Immature natural killer cell (primary cell): ENCODE data around the gene SRR. TPM values are rescaled to one million over a fixed set of nuclear protein-coding genes. Genes with fewer than 3 reads are reported as not detected.
"Not testable (repeated sequence)": the region's sequence is repeated elsewhere in the genome, so short reads cannot be mapped to it uniquely, and the experiment has no call there.

Experiments used
- DNase-seq, 3 donors: peaks; one replicate each; pipeline ENCODE4 v3.0.0; 2022; ENCODE audit warnings: mixed read lengths in 1 of 3
- H3K27ac Mint-ChIP-seq, 6 donors: one replicate each; pipeline ENCODE4 v1.8.0; 2020; ENCODE audit warnings: mixed read lengths in 6 of 6, mild to moderate bottlenecking in 5 of 6, inconsistent platforms in 4 of 6, moderate library complexity in 3 of 6
- H3K27me3 Mint-ChIP-seq, 3 donors: one replicate each; pipeline ENCODE4 v1.8.0; 2020 to 2021; ENCODE audit warnings: low read depth in 3 of 3, mild to moderate bottlenecking in 3 of 3, mixed read lengths in 3 of 3, moderate library complexity in 3 of 3, inconsistent platforms in 1 of 3
- H3K36me3 Mint-ChIP-seq, 3 donors: one replicate each; pipeline ENCODE4 v1.8.0; 2020; ENCODE audit warnings: mixed read lengths in 3 of 3, inconsistent platforms in 2 of 3, mild to moderate bottlenecking in 2 of 3
- H3K4me1 Mint-ChIP-seq, 2 donors: one replicate each; pipeline ENCODE4 v1.8.0; 2020; ENCODE audit warnings: inconsistent platforms in 2 of 2, mild to moderate bottlenecking in 2 of 2, mixed read lengths in 2 of 2, moderate library complexity in 1 of 2
- H3K4me3 Mint-ChIP-seq, 5 donors: one replicate each; pipeline ENCODE4 v1.8.0; 2020; ENCODE audit warnings: mild to moderate bottlenecking in 5 of 5, mixed read lengths in 5 of 5, inconsistent platforms in 3 of 5, moderate library complexity in 3 of 5
- H3K9me3 Mint-ChIP-seq, 6 donors: one replicate each; pipeline ENCODE4 v1.8.0; 2020; ENCODE audit warnings: mild to moderate bottlenecking in 6 of 6, mixed read lengths in 6 of 6, inconsistent platforms in 4 of 6, moderate library complexity in 3 of 6
- polyA plus RNA-seq, 3 donors: library from polyadenylated mRNA; unstranded; fragments of 300-500 nt; fragmentation: Illumina TruSeq; gene quantifications; one replicate each; pipeline ENCODE4 v1.2.3, GENCODE V29; 2021

SRR gene, protein sequence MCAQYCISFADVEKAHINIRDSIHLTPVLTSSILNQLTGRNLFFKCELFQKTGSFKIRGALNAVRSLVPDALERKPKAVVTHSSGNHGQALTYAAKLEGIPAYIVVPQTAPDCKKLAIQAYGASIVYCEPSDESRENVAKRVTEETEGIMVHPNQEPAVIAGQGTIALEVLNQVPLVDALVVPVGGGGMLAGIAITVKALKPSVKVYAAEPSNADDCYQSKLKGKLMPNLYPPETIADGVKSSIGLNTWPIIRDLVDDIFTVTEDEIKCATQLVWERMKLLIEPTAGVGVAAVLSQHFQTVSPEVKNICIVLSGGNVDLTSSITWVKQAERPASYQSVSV
- polyA plus RNA-seq = 10 to 100 TPM in 1 of 3 donors, 1 to 10 TPM in 2; 6.6 to 13.9 (median 8.6) TPM

DNA sequence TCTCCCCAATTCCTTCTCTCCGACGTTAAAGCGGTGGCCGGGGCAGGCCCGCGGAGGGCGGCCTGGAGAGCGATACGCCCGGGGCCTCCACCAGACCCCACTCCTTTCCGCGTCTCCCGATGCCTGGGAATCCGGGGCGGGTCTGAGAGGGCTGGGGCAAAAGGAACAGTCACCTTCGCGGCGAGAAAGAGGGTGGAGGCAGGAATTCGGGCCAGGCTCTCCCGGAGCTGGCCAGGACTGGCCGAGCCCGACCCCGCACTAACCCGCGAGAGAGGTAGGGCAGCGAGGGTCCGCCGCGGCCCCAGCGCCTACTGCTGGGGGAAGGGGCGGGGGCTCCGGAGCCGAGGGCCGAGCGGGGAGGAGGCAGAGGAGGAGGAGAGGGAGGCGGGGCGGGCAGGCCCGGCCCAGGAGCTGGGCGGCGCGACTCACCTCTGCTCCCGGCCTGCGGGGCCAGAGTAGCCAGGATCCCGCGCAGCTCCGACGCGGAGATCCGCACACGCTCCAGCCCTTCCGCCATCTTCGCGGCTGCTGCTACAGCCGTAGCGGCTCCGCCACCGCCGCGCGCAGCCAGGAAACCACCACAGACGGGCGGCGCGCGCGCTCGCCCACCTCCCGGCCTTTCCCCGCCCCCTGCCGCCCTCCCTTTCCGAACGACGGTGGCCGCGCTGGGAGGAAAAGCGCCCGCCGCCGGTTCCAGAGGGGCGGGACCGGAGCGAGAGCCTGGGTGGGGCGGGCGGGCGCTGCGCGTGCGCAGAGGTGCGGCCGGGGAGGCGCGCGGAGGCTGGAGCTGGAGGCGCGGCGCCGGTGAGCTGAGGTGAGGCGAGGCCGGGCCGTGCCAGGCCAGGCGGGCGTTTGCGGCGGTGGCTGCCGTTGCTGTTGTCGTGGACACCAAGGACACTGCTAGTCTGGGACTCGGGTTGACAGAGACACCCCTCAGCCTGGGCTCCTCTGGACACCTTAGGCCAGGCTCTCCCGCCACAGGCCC, at the start of gene SRR, which contains the start of gene SMG6:
Gene SRR, plus strand, starts transcription at position 747 of the 985 bp plus-strand sequence. CDS start 11,611 bp downstream, outside the sequence.
Gene SMG6, minus strand, starts transcription at position 582 of the 985 bp plus-strand sequence. Its CDS starts 65 bp downstream, at position 517.
- Mint-ChIP-seq H3K4me1 (peaks cover 41 to 48% of the 10 kb centered on the region in 2 donors), H3K27ac (peak within 1 kb of the TSS; percentile 72 to 93 (median 88)), H3K4me3 (peak within 1 kb of the TSS; percentile 89 to 93 (median 92)), H3K36me3 (peaks cover 7 to 9% (median 8%) of the 10 kb centered on the region in 3 donors), H3K9me3 (no peaks in the 10 kb centered on the region), H3K27me3 (peaks cover 3 to 8% (median 4%) of the 10 kb centered on the region in 3 donors)
- DNase-seq = peak; percentile 89 to 93 (median 91)

DNA sequence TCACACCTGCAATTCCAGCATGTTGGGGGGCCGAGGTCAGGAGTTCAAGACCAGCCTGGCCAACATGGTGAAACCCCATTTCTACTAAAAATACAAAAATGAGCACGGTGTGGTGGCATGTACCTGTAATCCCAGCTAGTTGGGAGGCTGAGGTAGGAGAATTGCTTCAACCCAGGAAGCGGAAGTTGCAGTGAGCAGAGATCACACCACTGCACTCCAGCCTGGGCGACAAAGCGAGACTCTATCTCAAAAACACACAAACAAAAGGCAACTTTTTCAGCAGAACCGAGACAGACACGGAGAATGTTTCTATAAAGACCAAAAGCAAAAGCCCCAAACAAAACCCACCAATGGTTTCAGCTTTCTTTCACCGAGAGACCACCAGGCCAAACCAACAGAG, 44.9 kb upstream of the SRR start:
- not testable (repeated sequence) for H3K9me3 Mint-ChIP-seq
- DNase-seq = peak in 1 of 3 donors; percentile 28
- Mint-ChIP-seq H3K4me3 (peak overlapping the region; percentile 73 to 90 (median 76)), H3K27ac (peak overlapping the region; percentile 94 to 99 (median 96)), H3K36me3 (peaks cover 6 to 22% (median 9%) of the 10 kb centered on the region in 3 donors), H3K27me3 (peaks cover 0 to 10% (median 5%) of the 10 kb centered on the region in 3 donors), H3K4me1 (peaks cover 61 to 63% of the 10 kb centered on the region in 2 donors)

DNA sequence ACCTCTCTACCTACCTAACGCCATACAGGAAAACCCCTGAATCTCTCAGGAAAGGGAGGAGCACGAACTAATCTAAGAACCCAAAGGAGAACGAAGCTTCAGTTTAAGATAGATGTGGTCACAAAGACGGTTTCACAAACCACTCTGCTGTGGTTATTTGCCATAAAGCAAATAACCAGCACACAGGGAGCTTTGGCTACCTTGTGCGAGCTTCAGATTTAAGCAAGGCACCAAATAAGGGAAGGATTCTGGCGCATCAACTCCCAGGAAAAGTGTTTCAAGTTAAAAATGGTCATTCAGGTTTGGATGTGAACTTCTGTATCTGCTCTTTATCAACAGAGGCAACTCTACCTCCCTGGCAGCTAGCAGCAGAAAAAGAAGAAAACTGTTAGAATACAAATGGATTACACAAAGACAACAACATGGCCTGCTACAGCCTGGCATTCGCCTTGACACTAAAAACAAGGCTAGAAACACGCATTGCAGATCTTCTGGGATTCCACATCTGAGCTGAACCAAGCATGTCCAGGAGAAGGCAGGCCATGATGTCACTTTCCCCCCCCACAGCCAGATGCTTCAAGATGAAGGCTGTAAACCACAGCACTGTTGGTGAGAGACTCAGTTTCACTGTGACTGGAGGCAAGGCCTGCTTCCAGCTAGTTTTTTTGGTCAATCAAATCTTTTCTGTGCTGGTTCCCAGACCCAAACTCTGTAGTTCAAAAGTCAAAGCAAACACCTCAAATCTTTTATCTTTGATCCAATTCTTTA, 43.8 kb upstream of the SRR start:
- Mint-ChIP-seq H3K9me3 (no peaks in the 10 kb centered on the region), H3K36me3 (peaks cover under 1 to 16% (median 4%) of the 10 kb centered on the region in 3 donors), H3K27me3 (peaks cover 4 to 10% (median 5%) of the 10 kb centered on the region in 3 donors)

DNA sequence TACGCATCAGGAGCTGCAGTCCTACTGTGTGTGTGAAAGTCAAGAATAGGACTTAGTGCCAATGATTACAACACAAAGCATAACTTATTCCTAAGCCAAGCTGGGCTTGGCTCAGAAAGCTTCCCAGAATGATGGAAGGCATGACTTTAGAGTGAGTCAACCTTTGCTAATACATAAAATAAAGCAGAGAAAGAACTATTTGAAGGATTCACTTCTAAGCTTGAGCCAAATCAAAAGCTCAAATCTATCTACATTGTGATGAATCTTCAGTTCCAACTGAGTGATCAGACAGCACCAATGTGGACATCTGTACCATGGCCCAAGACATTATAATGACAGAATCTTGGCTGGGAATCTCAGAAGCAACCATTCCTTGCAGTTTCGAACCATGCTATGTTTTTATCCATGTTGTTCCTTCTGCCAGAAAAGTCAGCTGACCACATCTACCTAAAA, 41.6 kb upstream of the SRR start:
- no peak for DNase-seq
- peaks cover 88% of the 10 kb centered on the region in 2 donors for H3K4me1 Mint-ChIP-seq
- H3K27ac Mint-ChIP-seq = peak overlapping the region; percentile 80 to 100 (median 98)
- peaks cover 0 to 11% (median 3%) of the 10 kb centered on the region in 3 donors for H3K36me3 Mint-ChIP-seq
- H3K27me3 Mint-ChIP-seq = peaks cover 10 to 25% (median 14%) of the 10 kb centered on the region in 3 donors
- peak overlapping the region in 1 of 5 donors; percentile 32 for H3K4me3 Mint-ChIP-seq
- peaks cover 0 to 1% (median 0%) of the 10 kb centered on the region in 6 donors for H3K9me3 Mint-ChIP-seq

More for the DNA sequence above, 43.8 kb upstream of the SRR start:
- peaks cover 67% of the 10 kb centered on the region in 2 donors for H3K4me1 Mint-ChIP-seq
- H3K4me3 Mint-ChIP-seq = peak overlapping the region; percentile 73 to 90 (median 76)
- peak overlapping the region; percentile 94 to 99 (median 96) for H3K27ac Mint-ChIP-seq
- DNase-seq = peak; percentile 75 to 76 (median 76)

DNA sequence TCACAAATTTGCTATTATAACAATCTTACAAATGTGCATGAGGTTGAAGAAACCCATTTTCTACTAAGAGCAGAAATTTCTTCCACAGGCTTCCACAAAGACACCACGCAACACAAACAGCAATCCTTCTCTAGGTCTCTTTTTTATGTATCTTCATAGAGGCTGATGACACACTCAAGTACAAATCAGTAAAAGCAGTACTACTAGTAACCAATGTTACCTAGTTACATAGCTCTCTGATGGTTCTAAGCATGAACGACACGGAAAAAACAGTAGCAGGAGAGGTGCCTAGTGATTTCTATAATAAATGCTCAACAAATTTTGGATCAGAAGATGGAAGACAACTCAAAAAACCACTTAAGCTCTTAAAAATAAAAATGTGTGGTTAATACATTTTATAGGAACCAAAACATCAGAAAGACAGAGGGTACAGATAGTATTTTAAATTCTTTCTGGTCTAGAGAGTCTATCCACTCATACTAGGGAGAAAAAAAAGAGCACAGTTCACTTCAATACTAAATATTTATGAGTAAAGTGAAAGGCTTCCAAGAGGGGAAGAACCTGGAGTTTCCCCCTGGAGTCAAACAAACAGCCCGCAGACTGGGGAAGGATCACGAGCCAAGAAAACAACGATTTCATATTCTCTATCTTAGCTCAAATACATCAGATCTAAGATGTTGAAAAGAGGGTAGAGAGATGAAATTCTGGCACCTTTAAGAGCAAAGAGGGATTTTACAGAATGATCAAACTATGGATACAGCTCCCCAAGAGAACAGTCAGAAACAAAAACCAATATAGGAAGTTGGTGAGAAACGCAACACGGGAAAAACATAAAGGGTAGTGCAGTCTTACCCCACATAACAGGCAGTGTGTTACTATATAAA, 40.3 kb upstream of the SRR start:
- H3K4me3 Mint-ChIP-seq = peak overlapping the region; percentile 31 to 93 (median 79)
- H3K27ac Mint-ChIP-seq = peak overlapping the region; percentile 98 to 100 (median 100)
- H3K36me3 Mint-ChIP-seq = peaks cover 0 to 14% (median 3%) of the 10 kb centered on the region in 3 donors
- peaks cover 0 to 1% (median 0%) of the 10 kb centered on the region in 6 donors for H3K9me3 Mint-ChIP-seq
- peaks cover 91 to 92% of the 10 kb centered on the region in 2 donors for H3K4me1 Mint-ChIP-seq
- no peak for DNase-seq
- peaks cover 10 to 25% (median 14%) of the 10 kb centered on the region in 3 donors for H3K27me3 Mint-ChIP-seq

DNA sequence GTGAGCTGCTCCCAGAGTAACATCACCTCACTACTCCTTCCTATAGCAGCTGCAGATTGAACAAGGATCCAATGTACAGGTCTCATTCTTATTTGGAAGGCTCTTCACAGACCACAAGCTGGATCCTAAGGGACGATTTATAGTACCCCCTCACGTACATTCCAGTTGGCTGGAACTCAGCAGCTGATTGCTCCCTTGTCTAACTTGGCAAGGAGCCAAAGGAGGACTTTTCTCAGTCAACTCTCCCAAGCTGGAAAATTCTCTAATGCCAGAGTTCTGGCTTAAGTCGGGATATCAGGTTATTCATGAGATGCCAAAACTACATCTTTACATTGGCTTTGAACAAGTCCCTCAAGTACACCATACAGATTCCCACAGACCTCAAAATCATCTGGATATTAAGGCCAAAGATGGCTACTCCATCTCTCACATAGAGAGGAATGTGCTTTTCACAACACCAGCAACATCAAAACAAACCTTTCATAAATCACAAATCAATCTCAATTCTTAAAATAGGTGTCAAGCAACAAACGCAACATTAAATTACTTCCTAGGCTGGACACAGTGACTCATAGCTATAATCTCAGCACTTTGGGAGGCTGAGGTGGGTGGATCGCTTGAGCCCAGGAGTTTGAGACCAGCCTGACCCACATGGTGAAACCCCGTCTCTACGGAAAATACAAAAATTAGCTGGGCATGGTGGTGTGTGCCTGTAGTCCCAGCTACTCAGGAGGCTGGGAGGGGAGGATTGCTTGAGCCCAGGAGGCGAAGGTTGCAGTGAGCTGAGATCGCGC, 39.5 kb upstream of the SRR start:
- no peak for DNase-seq
- H3K27me3 Mint-ChIP-seq = peaks cover 10 to 19% (median 14%) of the 10 kb centered on the region in 3 donors
- peaks cover 0 to 14% (median 3%) of the 10 kb centered on the region in 3 donors for H3K36me3 Mint-ChIP-seq
- H3K9me3 Mint-ChIP-seq = peaks cover 0 to 1% (median 0%) of the 10 kb centered on the region in 6 donors
- peak overlapping the region; percentile 31 to 93 (median 81) for H3K4me3 Mint-ChIP-seq
- H3K4me1 Mint-ChIP-seq = peaks cover 83 to 86% of the 10 kb centered on the region in 2 donors
- H3K27ac Mint-ChIP-seq = peak overlapping the region; percentile 98 to 100 (median 100)

DNA sequence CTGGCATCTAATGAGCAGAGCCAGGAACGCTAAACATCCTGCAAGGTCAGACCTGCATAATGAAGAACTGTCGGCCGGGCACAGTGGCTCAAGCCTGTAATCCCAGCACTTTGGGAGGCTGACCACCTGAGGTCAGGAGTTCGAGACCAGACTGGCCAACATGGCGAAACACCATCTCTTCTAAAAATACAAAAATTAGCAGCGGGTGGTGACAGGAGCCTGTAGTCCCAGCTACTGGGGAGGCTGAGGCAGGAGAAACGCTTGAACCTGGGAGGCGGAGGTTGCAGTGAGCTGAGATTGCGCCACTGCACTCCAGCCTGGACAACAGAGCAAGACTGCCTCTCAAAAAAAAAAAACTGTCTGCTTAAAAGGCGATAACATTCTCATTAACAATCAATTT, 38.6 kb upstream of the SRR start:
- Mint-ChIP-seq H3K36me3 (peaks cover 0 to 15% (median 0%) of the 10 kb centered on the region in 3 donors), H3K4me1 (peaks cover 81 to 86% of the 10 kb centered on the region in 2 donors), H3K27me3 (peaks cover 7 to 18% (median 14%) of the 10 kb centered on the region in 3 donors), H3K27ac (peak overlapping the region; percentile 98 to 100 (median 100)), H3K4me3 (peak overlapping the region; percentile 79 to 93 (median 86))
- not testable (repeated sequence) for DNase-seq, H3K9me3 Mint-ChIP-seq

DNA sequence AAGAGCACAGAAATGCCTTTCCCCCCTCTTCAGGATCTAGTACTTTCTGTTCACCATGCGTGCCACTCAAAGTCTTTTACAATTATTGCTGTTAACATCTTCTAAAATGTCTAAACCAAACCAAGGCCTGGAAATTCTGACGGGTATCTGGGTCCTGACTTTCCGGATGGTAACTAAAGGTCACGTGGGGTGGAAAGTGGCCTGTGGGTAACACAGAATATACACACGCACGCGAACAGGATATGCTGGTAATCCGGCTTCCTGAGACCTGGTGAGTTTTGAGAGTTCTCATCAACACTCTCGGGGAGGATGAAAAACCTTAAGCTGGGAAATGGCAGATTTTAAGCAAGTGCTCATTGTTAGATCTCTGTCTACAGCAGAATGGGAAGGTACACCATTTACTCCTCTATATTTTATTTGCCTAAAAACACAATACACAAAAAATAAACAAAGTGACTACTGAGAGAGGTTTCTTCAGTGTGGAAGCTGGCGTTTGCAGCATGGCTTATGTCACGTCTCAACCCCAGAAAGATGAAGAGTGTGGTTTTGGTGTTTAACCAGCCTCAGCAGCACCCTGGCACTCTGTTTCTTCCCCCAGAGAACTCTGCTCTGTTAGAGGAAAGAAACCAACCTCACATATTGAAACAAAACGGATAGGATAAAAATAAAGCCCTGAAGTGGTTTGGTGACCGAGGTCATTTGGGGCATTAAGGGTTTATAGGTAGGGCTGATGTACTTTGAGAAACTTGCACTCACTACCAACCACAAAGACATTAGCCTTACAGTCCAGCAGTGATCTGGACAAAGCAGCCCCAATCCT, 37.5 kb upstream of the SRR start:
- peaks cover 7 to 15% (median 14%) of the 10 kb centered on the region in 3 donors for H3K27me3 Mint-ChIP-seq
- peaks cover 80 to 88% of the 10 kb centered on the region in 2 donors for H3K4me1 Mint-ChIP-seq
- peak overlapping the region; percentile 79 to 93 (median 86) for H3K4me3 Mint-ChIP-seq
- H3K36me3 Mint-ChIP-seq = peaks cover 0 to 14% (median 0%) of the 10 kb centered on the region in 3 donors
- peaks cover 0 to 1% (median 0%) of the 10 kb centered on the region in 6 donors for H3K9me3 Mint-ChIP-seq
- H3K27ac Mint-ChIP-seq = peak overlapping the region; percentile 98 to 100 (median 100)
- peak; percentile 95 to 96 (median 96) for DNase-seq

DNA sequence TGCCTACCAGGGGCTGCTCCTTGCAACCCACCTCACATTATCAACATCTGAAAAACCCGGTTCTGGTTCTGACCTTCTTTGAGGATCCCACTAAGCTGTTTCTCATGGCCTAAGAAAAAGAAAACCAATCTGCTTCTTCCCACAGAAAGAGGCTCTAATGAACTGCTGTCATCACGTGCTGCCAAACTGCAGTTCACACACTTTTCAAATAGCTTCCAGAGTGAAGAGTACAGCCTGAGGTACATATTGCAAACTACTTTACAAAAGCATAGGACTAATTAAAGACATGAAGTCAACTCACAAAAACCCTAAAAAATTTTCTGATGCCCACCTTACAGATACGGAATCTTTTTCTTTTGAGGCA, 36.9 kb upstream of the SRR start:
- Mint-ChIP-seq H3K9me3 (peaks cover 0 to 1% (median 0%) of the 10 kb centered on the region in 6 donors), H3K27ac (peak overlapping the region; percentile 98 to 100 (median 100)), H3K27me3 (peaks cover 7 to 15% (median 14%) of the 10 kb centered on the region in 3 donors), H3K4me1 (peaks cover 77 to 86% of the 10 kb centered on the region in 2 donors), H3K4me3 (peak overlapping the region; percentile 79 to 93 (median 86)), H3K36me3 (peaks cover 0 to 10% (median 3%) of the 10 kb centered on the region in 3 donors)
- no peak for DNase-seq

DNA sequence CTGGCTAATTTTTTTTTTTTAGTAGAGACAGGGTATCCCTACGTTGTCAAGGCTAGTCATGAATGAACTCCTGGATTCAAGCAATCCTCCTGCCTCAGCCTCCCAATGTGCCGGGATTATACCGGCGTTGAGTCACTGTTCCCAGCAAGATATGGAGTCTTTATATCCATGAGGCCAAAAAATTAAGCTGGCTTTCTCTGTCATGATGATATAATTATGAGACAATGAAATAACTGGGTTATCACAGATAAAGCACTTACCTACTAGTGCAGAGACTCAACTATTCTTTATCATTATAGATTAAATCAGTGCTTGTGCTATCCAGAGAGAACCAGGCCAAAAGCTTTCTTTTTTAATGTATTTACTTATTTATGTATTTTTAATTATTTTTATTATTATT, 36.4 kb upstream of the SRR start:
- peaks cover 0 to 1% (median 0%) of the 10 kb centered on the region in 6 donors for H3K9me3 Mint-ChIP-seq
- peaks cover 7 to 15% (median 14%) of the 10 kb centered on the region in 3 donors for H3K27me3 Mint-ChIP-seq
- no peak for DNase-seq
- peaks cover 0 to 9% (median 7%) of the 10 kb centered on the region in 3 donors for H3K36me3 Mint-ChIP-seq
- H3K4me3 Mint-ChIP-seq = peak overlapping the region; percentile 79 to 93 (median 86)
- H3K27ac Mint-ChIP-seq = peak overlapping the region; percentile 98 to 100 (median 100)
- peaks cover 77 to 86% of the 10 kb centered on the region in 2 donors for H3K4me1 Mint-ChIP-seq
